ENCODE measurements around the gene CLTRN. TPM values are rescaled to one million over a fixed set of nuclear protein-coding genes. Genes with fewer than 3 reads are reported as not detected.

The CLTRN gene
- total and polyA plus RNA-seq, 2 donors (not counting 1 experiment from before 2014, with no cell fraction given): 0.42 to 0.46 TPM

DNA sequence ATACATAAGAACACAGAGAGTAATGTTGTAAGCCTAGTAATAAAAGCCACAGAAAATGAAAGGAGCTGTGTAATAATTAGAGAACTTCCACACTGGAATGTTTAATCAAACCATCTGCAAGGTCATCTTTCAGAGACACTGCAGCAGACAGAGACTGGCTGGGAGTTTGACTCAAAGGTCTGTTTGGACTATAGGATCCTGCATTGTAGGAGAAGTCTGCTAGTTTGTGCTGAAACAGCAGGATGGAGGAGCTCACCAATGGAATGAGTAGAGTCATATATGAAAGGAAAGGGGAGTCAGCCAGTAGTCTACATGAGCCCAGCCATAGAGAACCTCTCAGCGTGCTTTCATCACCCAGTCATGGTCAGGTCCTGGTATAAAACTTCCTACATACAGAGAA is 59.4 kb downstream of the CLTRN start:
- Histone ChIP-seq H3K36me3 (replicated peaks in 1 of 2; ENCODE audit: control extremely low read depth in 1 of 2, control insufficient read depth in 1 of 2, extremely low read depth in 1 of 2, insufficient read depth in 2 of 2, low read length in 1 of 2) (no peaks in the 10 kb centered on the region), H3K9me3 (ENCODE audit: control extremely low read depth in 1 of 3, control insufficient read depth in 2 of 3, insufficient read depth in 1 of 3, low read length in 2 of 3) (no peaks in the 10 kb centered on the region), H3K4me2 (replicated peaks; ENCODE audit: low read depth, low read length, poor library complexity, severe bottlenecking) (no peak overlapping the region), H3K27me3 (replicated peaks in 1 of 4; ENCODE audit: control extremely low read depth in 1 of 4, control insufficient read depth in 3 of 4, insufficient read depth in 4 of 4, low read length in 3 of 4) (peaks cover 0 to 8% (median 0%) of the 10 kb centered on the region in 4 experiments), H3K79me2 (ENCODE audit: control insufficient read depth, insufficient read depth, low read length) (no peaks in the 10 kb centered on the region), H3K9ac (ENCODE audit: low read length) (no peak overlapping the region), H2AFZ (ENCODE audit: insufficient read depth, low read depth, low read length, poor library complexity, severe bottlenecking) (no peak overlapping the region), H3K4me3 (ENCODE audit: control extremely low read depth in 1 of 5, extremely low read depth in 1 of 5, insufficient read depth in 1 of 5, low read depth in 2 of 5, low read length in 4 of 5) (no peak overlapping the region), H3K4me1 (ENCODE audit: control insufficient read depth in 2 of 2, insufficient read depth in 2 of 2, low read length in 2 of 2) (no peaks in the 10 kb centered on the region), H4K20me1 (ENCODE audit: control insufficient read depth, insufficient read depth, low read length, poor library complexity, severe bottlenecking) (no peaks in the 10 kb centered on the region), H3K27ac (ENCODE audit: low read length in 2 of 2) (no peak overlapping the region)
- peaks cover 12% of the 10 kb centered on the region for H3K27me3 Mint-ChIP-seq
- H3K4me1 Mint-ChIP-seq: no peaks in the 10 kb centered on the region
- TF ChIP-seq EZH2 (IDR thresholded peaks at IDR 0.05; ENCODE audit: borderline replicate concordance, insufficient read depth, low read depth, low read length, poor library complexity, severe bottlenecking) (no peak), CTCF (IDR thresholded peaks at IDR 0.05) (no peak)
- no CpG with 5 or more reads among the region's 1 CpG for WGBS (ENCODE audit: insufficient coverage)
- DNase-seq (no peak), ATAC-seq (ENCODE audit: low read depth) (no peak)
- ChIA-PET CTCF (no interaction called here), POLR2A (no interaction called here)
- intact Hi-C loops (cut with micrococcal nuclease): no loop called here
- no peak overlapping the region for H3K27ac Mint-ChIP-seq
- H3K9me3 Mint-ChIP-seq (ENCODE audit: insufficient read depth): no peaks in the 10 kb centered on the region
- no peak overlapping the region for H3K4me3 Mint-ChIP-seq

DNA sequence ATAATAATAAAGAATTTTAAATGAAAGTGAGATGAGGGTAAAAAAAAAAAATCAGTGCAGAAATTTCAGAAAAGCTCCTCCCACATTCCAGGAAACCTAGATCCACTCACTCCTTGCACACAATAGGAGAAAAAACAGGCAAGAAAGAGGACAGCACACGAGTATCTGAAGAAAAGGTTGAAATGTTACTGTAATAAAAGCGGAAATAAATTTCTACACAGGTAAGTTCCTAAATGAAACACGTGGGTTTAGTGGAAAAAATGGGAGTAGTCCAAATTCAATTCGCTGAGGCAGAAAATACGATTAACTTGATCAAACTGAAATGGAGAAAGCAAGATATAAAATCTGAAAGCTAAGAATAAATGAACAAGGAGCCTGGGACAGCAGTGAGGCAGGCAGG is 61.8 kb downstream of the CLTRN start:
- peaks cover 12% of the 10 kb centered on the region for H3K27me3 Mint-ChIP-seq
- H3K9me3 Mint-ChIP-seq (ENCODE audit: insufficient read depth): no peaks in the 10 kb centered on the region
- H3K4me3 Mint-ChIP-seq: no peak overlapping the region
- Histone ChIP-seq H3K79me2 (ENCODE audit: control insufficient read depth, insufficient read depth, low read length) (no peaks in the 10 kb centered on the region), H3K27me3 (replicated peaks in 1 of 4; ENCODE audit: control extremely low read depth in 1 of 4, control insufficient read depth in 3 of 4, insufficient read depth in 4 of 4, low read length in 3 of 4) (peaks cover 0 to 11% (median 0%) of the 10 kb centered on the region in 4 experiments), H4K20me1 (ENCODE audit: control insufficient read depth, insufficient read depth, low read length, poor library complexity, severe bottlenecking) (no peaks in the 10 kb centered on the region), H3K27ac (ENCODE audit: low read length in 2 of 2) (no peak overlapping the region), H3K9ac (ENCODE audit: low read length) (no peak overlapping the region), H2AFZ (ENCODE audit: insufficient read depth, low read depth, low read length, poor library complexity, severe bottlenecking) (no peak overlapping the region), H3K4me2 (replicated peaks; ENCODE audit: low read depth, low read length, poor library complexity, severe bottlenecking) (no peak overlapping the region), H3K4me3 (ENCODE audit: control extremely low read depth in 1 of 5, extremely low read depth in 1 of 5, insufficient read depth in 1 of 5, low read depth in 2 of 5, low read length in 4 of 5) (no peak overlapping the region), H3K4me1 (ENCODE audit: control insufficient read depth in 2 of 2, insufficient read depth in 2 of 2, low read length in 2 of 2) (no peaks in the 10 kb centered on the region), H3K9me3 (ENCODE audit: control extremely low read depth in 1 of 3, control insufficient read depth in 2 of 3, insufficient read depth in 1 of 3, low read length in 2 of 3) (no peaks in the 10 kb centered on the region), H3K36me3 (replicated peaks in 1 of 2; ENCODE audit: control extremely low read depth in 1 of 2, control insufficient read depth in 1 of 2, extremely low read depth in 1 of 2, insufficient read depth in 2 of 2, low read length in 1 of 2) (no peaks in the 10 kb centered on the region)
- ChIA-PET POLR2A (no interaction called here), CTCF (no interaction called here)
- TF ChIP-seq EZH2 (IDR thresholded peaks at IDR 0.05; ENCODE audit: borderline replicate concordance, insufficient read depth, low read depth, low read length, poor library complexity, severe bottlenecking) (no peak), CTCF (IDR thresholded peaks at IDR 0.05) (no peak)
- no CpG with 5 or more reads among the region's 5 CpGs for WGBS (ENCODE audit: insufficient coverage)
- DNase-seq (no peak), ATAC-seq (ENCODE audit: low read depth) (no peak)
- intact Hi-C loops (cut with micrococcal nuclease): no loop called here
- H3K4me1 Mint-ChIP-seq: no peaks in the 10 kb centered on the region
- no peak overlapping the region for H3K27ac Mint-ChIP-seq
